ENCODE results near the gene SLC43A1. TPM values are rescaled to one million over a fixed set of nuclear protein-coding genes. Genes with fewer than 3 reads are reported as not detected.

Gene SLC43A1
- total RNA-seq, 4 donors from 2014 or later = 13.1 to 48.4 (median 22.5) TPM

GRCh38 chr11:57476047-57476756 lies 39.3 kb downstream of the SLC43A1 start:
- Histone ChIP-seq H3K9me3 (no peaks in the 10 kb centered on the region), H3K4me3 (peak overlapping the region; percentile 12 to 43), H3K4me1 (peaks cover 0 to 5% of the 10 kb centered on the region in 2 donors), H3K36me3 (no peaks in the 10 kb centered on the region), H3K27me3 (no peaks in the 10 kb centered on the region), H3K27ac (no peak overlapping the region)
- intact Hi-C loops (cut with DNase I; ENCODE audit: low total_unique reads) = no loop called here
- no peak for TF ChIP-seq CTCF (IDR thresholded peaks at IDR 0.05)
- TF ChIP-seq POLR2A (IDR thresholded peaks at IDR 0.05) = no peak
- peak in 1 of 2 donors; percentile 60 for DNase-seq

GRCh38 chr11:57475671-57476046 lies 39.8 kb downstream of the SLC43A1 start:
- Histone ChIP-seq H3K27me3 (no peaks in the 10 kb centered on the region), H3K27ac (no peak overlapping the region)
- intact Hi-C loops (cut with DNase I; ENCODE audit: low total_unique reads) = no loop called here

GRCh38 chr11:57475191-57475590 lies 40.3 kb downstream of the SLC43A1 start:
- intact Hi-C loops (cut with DNase I; ENCODE audit: low total_unique reads) = no loop called here
- Histone ChIP-seq H3K27ac (no peak overlapping the region), H3K36me3 (no peaks in the 10 kb centered on the region), H3K4me1 (peaks cover 0 to 5% of the 10 kb centered on the region in 2 donors), H3K4me3 (no peak overlapping the region), H3K27me3 (no peaks in the 10 kb centered on the region), H3K9me3 (no peaks in the 10 kb centered on the region)
- TF ChIP-seq POLR2A (IDR thresholded peaks at IDR 0.05) = no peak
- no peak for TF ChIP-seq CTCF (IDR thresholded peaks at IDR 0.05)
- DNase-seq = no peak

More at GRCh38 chr11:57475671-57476046, 39.8 kb downstream of the SLC43A1 start:
- H3K36me3 ChIP-seq = no peaks in the 10 kb centered on the region
- no peak overlapping the region for H3K4me3 ChIP-seq
- no peaks in the 10 kb centered on the region for H3K9me3 ChIP-seq
- TF ChIP-seq CTCF (IDR thresholded peaks at IDR 0.05) (no peak), POLR2A (IDR thresholded peaks at IDR 0.05) (no peak)
- H3K4me1 ChIP-seq = peaks cover 0 to 5% of the 10 kb centered on the region in 2 donors
- DNase-seq = no peak

- intact Hi-C loops (cut with DNase I; ENCODE audit: low total_unique reads) = no loop called here
Measured at GRCh38 chr11:57474803-57475115, 40.7 kb downstream of the SLC43A1 start.

More at GRCh38 chr11:57474803-57475115, 40.7 kb downstream of the SLC43A1 start:
- H3K4me1 ChIP-seq = peaks cover 0 to 5% of the 10 kb centered on the region in 2 donors
- TF ChIP-seq CTCF (IDR thresholded peaks at IDR 0.05) (no peak), POLR2A (IDR thresholded peaks at IDR 0.05) (no peak)
- H3K9me3 ChIP-seq = no peaks in the 10 kb centered on the region
- H3K4me3 ChIP-seq = no peak overlapping the region
- no peaks in the 10 kb centered on the region for H3K27me3 ChIP-seq
- no peak overlapping the region for H3K27ac ChIP-seq
- no peaks in the 10 kb centered on the region for H3K36me3 ChIP-seq
- no peak for DNase-seq
